Fibroblast of lung (primary cell): Measurements from ENCODE around the gene CPNE6. TPM values are rescaled to one million over a fixed set of nuclear protein-coding genes. Genes with fewer than 3 reads are reported as not detected.

ENCODE experiments used
- DNase-seq, 2 donors: peaks; one replicate each; pipeline versions ENCODE4 v3.0.0 to v3.0.0-alpha.2; 2010; ENCODE audit warnings: low read depth in 2 of 2
- H2AFZ ChIP-seq: 2 replicates; pipeline ENCODE4 v1.5.1; 2012; ENCODE audit warnings: low read length, control low read depth, inconsistent platforms
- H3K27ac ChIP-seq: 2 replicates; pipeline ENCODE4 v1.5.1; 2011; ENCODE audit warnings: low read length, control low read depth; ENCODE audit not compliant: insufficient read depth
- H3K27me3 ChIP-seq: 2 replicates; pipeline ENCODE4 v1.5.1; 2011; ENCODE audit warnings: mild to moderate bottlenecking, low read length; ENCODE audit not compliant: control insufficient read depth, insufficient read depth
- H3K36me3 ChIP-seq: 2 replicates; pipeline ENCODE4 v1.5.1; 2011; ENCODE audit warnings: low read length; ENCODE audit not compliant: control insufficient read depth, insufficient read depth
- H3K4me1 ChIP-seq: 2 replicates; pipeline ENCODE4 v1.5.1; 2011; ENCODE audit warnings: low read length; ENCODE audit not compliant: control insufficient read depth, insufficient read depth; ENCODE audit errors: extremely low read depth
- H3K4me2 ChIP-seq: 2 replicates; pipeline ENCODE4 v1.5.1; 2011; ENCODE audit warnings: low read length, control low read depth; ENCODE audit not compliant: insufficient read depth; ENCODE audit errors: extremely low read depth
- H3K4me3 ChIP-seq, 4 experiments: fragments of 200-600 bp in 1 of 4; sonication (generic) in 1 of 4; replicated peaks in 1 of 4; 2 replicates each; pipeline ENCODE4 v1.5.1; 2011 to 2016; ENCODE audit warnings: low read length in 4 of 4, low read depth in 3 of 4, mild to moderate bottlenecking in 3 of 4, control low read depth in 2 of 4, inconsistent platforms in 1 of 4, mixed read lengths in 1 of 4; ENCODE audit not compliant: insufficient read depth in 1 of 4; ENCODE audit errors: control extremely low read depth in 1 of 4
- H3K79me2 ChIP-seq: 2 replicates; pipeline ENCODE4 v1.5.1; 2012; ENCODE audit warnings: mild to moderate bottlenecking, low read length, inconsistent platforms; ENCODE audit not compliant: control insufficient read depth, insufficient read depth
- H3K9ac ChIP-seq: 2 replicates; pipeline ENCODE4 v1.5.1; 2011; ENCODE audit warnings: mild to moderate bottlenecking, low read length, control low read depth; ENCODE audit not compliant: insufficient read depth
- H3K9me3 ChIP-seq: 2 replicates; pipeline ENCODE4 v1.5.1; 2012; ENCODE audit warnings: low read depth, low read length; ENCODE audit not compliant: control insufficient read depth, insufficient read depth
- H4K20me1 ChIP-seq: 2 replicates; pipeline ENCODE4 v1.5.1; 2011; ENCODE audit warnings: low read length; ENCODE audit not compliant: control insufficient read depth, insufficient read depth; ENCODE audit errors: extremely low read depth
- CTCF ChIP-seq, 2 donors: IDR thresholded peaks in 1 of 2; conservative IDR thresholded peaks in 1 of 2; 1 replicate in 1 of 2; 2 replicates in 1 of 2; pipeline ENCODE4 v1.5.1; 2011 to 2012; ENCODE audit warnings: low read length in 2 of 2, control low read depth in 1 of 2, inconsistent platforms in 1 of 2, low read depth in 1 of 2, mild to moderate bottlenecking in 1 of 2
- EZH2 ChIP-seq: IDR thresholded peaks from 2 replicates; pipeline ENCODE4 v1.5.1; 2012; ENCODE audit warnings: low read length, control low read depth, mild to moderate bottlenecking; ENCODE audit errors: missing control alignments
- polyA plus RNA-seq, 2 donors: library from polyadenylated mRNA; depleted of rRNA in 1 of 2; stranded (reverse) in 1 of 2; unstranded in 1 of 2; fragments of >200 nt; gene quantifications; 2 replicates each; pipeline ENCODE4 v1.2.1, GENCODE V29; 2011 to 2012; ENCODE audit warnings: missing spikeins in 1 of 2
- total RNA-seq: library from RNA; depleted of rRNA; stranded (reverse); fragments of >200 nt; gene quantifications from 2 replicates; pipeline ENCODE4 v1.2.1, GENCODE V29; 2014

Gene CPNE6
- total and polyA plus RNA-seq, 2 donors (not counting 1 experiment from before 2014, with no cell fraction given) = not detected

GRCh38 chr14:24110523-24110922 lies 39.2 kb downstream of the CPNE6 start:
- Histone ChIP-seq H3K4me2 (no peak overlapping the region), H3K4me1 (peaks cover 5% of the 10 kb centered on the region), H3K9ac (no peak overlapping the region), H3K27me3 (no peaks in the 10 kb centered on the region), H3K4me3 (no peak overlapping the region), H4K20me1 (no peaks in the 10 kb centered on the region), H3K79me2 (no peaks in the 10 kb centered on the region), H2AFZ (no peak overlapping the region), H3K36me3 (no peaks in the 10 kb centered on the region), H3K27ac (no peak overlapping the region), H3K9me3 (no peaks in the 10 kb centered on the region)
- DNase-seq = no peak
- TF ChIP-seq CTCF (conservative IDR thresholded peaks at IDR 0.05 in 1 of 2, IDR thresholded peaks at IDR 0.05 in 1 of 2; ENCODE audit: low read depth in 1 of 2, low read length in 2 of 2) = no peak
- no peak for TF ChIP-seq EZH2

GRCh38 chr14:24113379-24113800 lies 42.0 kb downstream of the CPNE6 start:
- H3K27me3 ChIP-seq = no peaks in the 10 kb centered on the region
- H3K4me2 ChIP-seq = peak overlapping the region; percentile 100
- TF ChIP-seq CTCF (conservative IDR thresholded peaks at IDR 0.05 in 1 of 2, IDR thresholded peaks at IDR 0.05 in 1 of 2; ENCODE audit: low read depth in 1 of 2, low read length in 2 of 2) = no peak
- no peak for TF ChIP-seq EZH2
- no peak for DNase-seq
- H3K27ac ChIP-seq = peak overlapping the region; percentile 98
- peak overlapping the region; percentile 67 for H3K9ac ChIP-seq
- no peaks in the 10 kb centered on the region for H3K9me3 ChIP-seq
- peak overlapping the region; percentile 39 to 96 (median 72) for H3K4me3 ChIP-seq
- H4K20me1 ChIP-seq = no peaks in the 10 kb centered on the region
- no peaks in the 10 kb centered on the region for H3K79me2 ChIP-seq
- H2AFZ ChIP-seq = peak overlapping the region; percentile 91
- no peaks in the 10 kb centered on the region for H3K36me3 ChIP-seq
- H3K4me1 ChIP-seq = peaks cover 5% of the 10 kb centered on the region

GRCh38 chr14:24113801-24114531 lies 42.6 kb downstream of the CPNE6 start:
- peak overlapping the region; percentile 100 for H3K4me2 ChIP-seq
- H3K4me1 ChIP-seq = peaks cover 5% of the 10 kb centered on the region
- H3K4me3 ChIP-seq = peak overlapping the region; percentile 39 to 96 (median 72)
- H3K36me3 ChIP-seq = no peaks in the 10 kb centered on the region
- H3K9ac ChIP-seq = peak overlapping the region; percentile 67
- H2AFZ ChIP-seq = peak overlapping the region; percentile 96
- H4K20me1 ChIP-seq = no peaks in the 10 kb centered on the region
- no peaks in the 10 kb centered on the region for H3K27me3 ChIP-seq
- no peaks in the 10 kb centered on the region for H3K9me3 ChIP-seq
- TF ChIP-seq CTCF (conservative IDR thresholded peaks at IDR 0.05 in 1 of 2, IDR thresholded peaks at IDR 0.05 in 1 of 2; ENCODE audit: low read depth in 1 of 2, low read length in 2 of 2) (no peak), EZH2 (no peak)
- DNase-seq = peak; percentile 92 to 93
- peak overlapping the region; percentile 98 for H3K27ac ChIP-seq
- H3K79me2 ChIP-seq = no peaks in the 10 kb centered on the region
